SK-N-SH treated with all-trans-retinoic acid at 6 μM for 48 hours (cell line): ENCODE data around the gene LRRC4.

Source experiments
- ATAC-seq: fragments of 200-7000 bp; cut with Tn5 transposase; 3 replicates; pipeline ENCODE4 v1.9.1; 2020; ENCODE audit warnings: mild to moderate bottlenecking, moderate library complexity
- BACH2 ChIP-seq: fragments of 250-450 bp; sonication (Bioruptor Pico); IDR thresholded peaks from 2 replicates; pipeline ENCODE4 v1.9.0; 2021; ENCODE audit warnings: mild to moderate bottlenecking, borderline replicate concordance
- CSDC2 ChIP-seq: fragments of 250-450 bp; sonication (Bioruptor Pico); IDR thresholded peaks from 2 replicates; pipeline ENCODE4 v1.5.0; 2020; ENCODE audit warnings: mild to moderate bottlenecking, moderate library complexity
- ESRRG ChIP-seq: fragments of 250-450 bp; sonication (Bioruptor Pico); IDR thresholded peaks from 2 replicates; pipeline ENCODE4 v1.6.1; 2021; ENCODE audit warnings: mild to moderate bottlenecking
- GLIS3 ChIP-seq: fragments of 250-450 bp; sonication (Bioruptor Pico); IDR thresholded peaks from 2 replicates; pipeline ENCODE4 v1.5.0; 2020; ENCODE audit warnings: mild to moderate bottlenecking, moderate library complexity
- ISL1 ChIP-seq: fragments of 250-450 bp; sonication (Bioruptor Pico); IDR thresholded peaks from 2 replicates; pipeline ENCODE4 v2.1.2; 2022; ENCODE audit warnings: mild to moderate bottlenecking, moderate library complexity
- OSR1 ChIP-seq: fragments of 250-450 bp; sonication (Bioruptor Pico); IDR thresholded peaks from 2 replicates; pipeline ENCODE4 v1.8.0; 2022; ENCODE audit warnings: moderate library complexity, mild to moderate bottlenecking, inconsistent platforms
- PPARA ChIP-seq: fragments of 250-450 bp; sonication (Bioruptor Pico); IDR thresholded peaks from 2 replicates; pipeline ENCODE4 v1.5.0; 2020; ENCODE audit warnings: mild to moderate bottlenecking, borderline replicate concordance
- RARB ChIP-seq: fragments of 250-450 bp; sonication (Bioruptor Pico); IDR thresholded peaks from 2 replicates; pipeline ENCODE4 v1.8.0; 2021; ENCODE audit warnings: mild to moderate bottlenecking, moderate library complexity
- TCF4 ChIP-seq: fragments of 250-450 bp; sonication (Bioruptor Pico); IDR thresholded peaks from 2 replicates; pipeline ENCODE4 v1.8.0; 2021; ENCODE audit warnings: mild to moderate bottlenecking, moderate library complexity, borderline replicate concordance
- TOX ChIP-seq: fragments of 250-450 bp; sonication (Bioruptor Pico); IDR thresholded peaks from 2 replicates; pipeline ENCODE4 v1.8.0; 2021; ENCODE audit warnings: mild to moderate bottlenecking, moderate library complexity, borderline replicate concordance
- TSHZ2 ChIP-seq: fragments of 250-450 bp; sonication (Bioruptor Pico); IDR thresholded peaks from 2 replicates; pipeline ENCODE4 v1.5.0; 2020; ENCODE audit warnings: mild to moderate bottlenecking, moderate library complexity
- ZC3H10 ChIP-seq: fragments of 250-450 bp; sonication (Bioruptor Pico); IDR thresholded peaks from 2 replicates; pipeline ENCODE4 v1.5.1; 2021; ENCODE audit warnings: mild to moderate bottlenecking, moderate library complexity
- ZFP3 ChIP-seq: fragments of 250-450 bp; sonication (Bioruptor Pico); IDR thresholded peaks from 2 replicates; pipeline ENCODE4 v1.5.0; 2020; ENCODE audit warnings: mild to moderate bottlenecking, moderate library complexity
- ZFP30 ChIP-seq: fragments of 450-650 bp; formaldehyde crosslinking; IDR thresholded peaks from 2 replicates; pipeline ENCODE4 v1.5.0; 2022; ENCODE audit warnings: mild to moderate bottlenecking, moderate library complexity
- ZNF565 ChIP-seq: fragments of 450-650 bp; formaldehyde crosslinking; conservative IDR thresholded peaks from 2 replicates; pipeline ENCODE4 v1.5.0; 2020; ENCODE audit warnings: low read depth, mild to moderate bottlenecking, moderate library complexity
- ZNF70 ChIP-seq: fragments of 450-650 bp; formaldehyde crosslinking; IDR thresholded peaks from 2 replicates; pipeline ENCODE4 v1.5.0; 2020; ENCODE audit warnings: mild to moderate bottlenecking, moderate library complexity
- ZNF8 ChIP-seq: fragments of 450-650 bp; formaldehyde crosslinking; IDR thresholded peaks from 2 replicates; pipeline ENCODE4 v1.5.0; 2020; ENCODE audit warnings: mild to moderate bottlenecking, moderate library complexity
- TF ChIP-seq, protein P1 (sequence below): fragments of 250-450 bp; sonication (Bioruptor Pico); IDR thresholded peaks from 2 replicates; pipeline ENCODE4 v1.8.0; 2020; ENCODE audit warnings: mild to moderate bottlenecking, moderate library complexity, borderline replicate concordance
- TF ChIP-seq, protein P2 (sequence below): fragments of 250-450 bp; sonication (Bioruptor Pico); IDR thresholded peaks from 2 replicates; pipeline ENCODE4 v1.8.0; 2021; ENCODE audit warnings: low read depth, mild to moderate bottlenecking, moderate library complexity, borderline replicate concordance
- TF ChIP-seq, protein P3 (sequence below): fragments of 250-450 bp; sonication (Bioruptor Pico); IDR thresholded peaks from 2 replicates; pipeline ENCODE4 v1.5.1; 2020; ENCODE audit warnings: low read depth, mild to moderate bottlenecking, moderate library complexity
- TF ChIP-seq, protein P4 (sequence below): fragments of 250-450 bp; sonication (Bioruptor Pico); IDR thresholded peaks from 2 replicates; pipeline ENCODE4 v1.5.1; 2021; ENCODE audit warnings: mild to moderate bottlenecking, moderate library complexity

LRRC4 gene

GRCh38 chr7:128017862-128018845, 13.1 kb downstream of the LRRC4 start:
- ATAC-seq = no peak
- TF ChIP-seq TOX (no peak), OSR1 (no peak), ZNF8 (CRISPR knock-in tag) (no peak), PPARA (CRISPR knock-in tag) (no peak), ZC3H10 (CRISPR knock-in tag) (no peak), BACH2 (no peak), ESRRG (CRISPR knock-in tag) (no peak), ZNF565 (no peak), GLIS3 (no peak), CSDC2 (no peak), RARB (CRISPR knock-in tag) (no peak), TCF4 (CRISPR knock-in tag) (no peak), ZFP3 (no peak), ZFP30 (CRISPR knock-in tag) (no peak), ZNF70 (CRISPR knock-in tag) (no peak), TSHZ2 (CRISPR knock-in tag) (no peak)
- TF ChIP-seq, protein P1, sequence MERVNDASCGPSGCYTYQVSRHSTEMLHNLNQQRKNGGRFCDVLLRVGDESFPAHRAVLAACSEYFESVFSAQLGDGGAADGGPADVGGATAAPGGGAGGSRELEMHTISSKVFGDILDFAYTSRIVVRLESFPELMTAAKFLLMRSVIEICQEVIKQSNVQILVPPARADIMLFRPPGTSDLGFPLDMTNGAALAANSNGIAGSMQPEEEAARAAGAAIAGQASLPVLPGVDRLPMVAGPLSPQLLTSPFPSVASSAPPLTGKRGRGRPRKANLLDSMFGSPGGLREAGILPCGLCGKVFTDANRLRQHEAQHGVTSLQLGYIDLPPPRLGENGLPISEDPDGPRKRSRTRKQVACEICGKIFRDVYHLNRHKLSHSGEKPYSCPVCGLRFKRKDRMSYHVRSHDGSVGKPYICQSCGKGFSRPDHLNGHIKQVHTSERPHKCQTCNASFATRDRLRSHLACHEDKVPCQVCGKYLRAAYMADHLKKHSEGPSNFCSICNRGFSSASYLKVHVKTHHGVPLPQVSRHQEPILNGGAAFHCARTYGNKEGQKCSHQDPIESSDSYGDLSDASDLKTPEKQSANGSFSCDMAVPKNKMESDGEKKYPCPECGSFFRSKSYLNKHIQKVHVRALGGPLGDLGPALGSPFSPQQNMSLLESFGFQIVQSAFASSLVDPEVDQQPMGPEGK (CRISPR knock-in tag) = no peak
- TF ChIP-seq, protein P2, sequence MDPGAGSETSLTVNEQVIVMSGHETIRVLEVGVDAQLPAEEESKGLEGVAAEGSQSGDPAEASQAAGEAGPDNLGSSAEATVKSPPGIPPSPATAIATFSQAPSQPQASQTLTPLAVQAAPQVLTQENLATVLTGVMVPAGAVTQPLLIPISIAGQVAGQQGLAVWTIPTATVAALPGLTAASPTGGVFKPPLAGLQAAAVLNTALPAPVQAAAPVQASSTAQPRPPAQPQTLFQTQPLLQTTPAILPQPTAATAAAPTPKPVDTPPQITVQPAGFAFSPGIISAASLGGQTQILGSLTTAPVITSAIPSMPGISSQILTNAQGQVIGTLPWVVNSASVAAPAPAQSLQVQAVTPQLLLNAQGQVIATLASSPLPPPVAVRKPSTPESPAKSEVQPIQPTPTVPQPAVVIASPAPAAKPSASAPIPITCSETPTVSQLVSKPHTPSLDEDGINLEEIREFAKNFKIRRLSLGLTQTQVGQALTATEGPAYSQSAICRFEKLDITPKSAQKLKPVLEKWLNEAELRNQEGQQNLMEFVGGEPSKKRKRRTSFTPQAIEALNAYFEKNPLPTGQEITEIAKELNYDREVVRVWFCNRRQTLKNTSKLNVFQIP (CRISPR knock-in tag) = no peak
- TF ChIP-seq, protein P3, sequence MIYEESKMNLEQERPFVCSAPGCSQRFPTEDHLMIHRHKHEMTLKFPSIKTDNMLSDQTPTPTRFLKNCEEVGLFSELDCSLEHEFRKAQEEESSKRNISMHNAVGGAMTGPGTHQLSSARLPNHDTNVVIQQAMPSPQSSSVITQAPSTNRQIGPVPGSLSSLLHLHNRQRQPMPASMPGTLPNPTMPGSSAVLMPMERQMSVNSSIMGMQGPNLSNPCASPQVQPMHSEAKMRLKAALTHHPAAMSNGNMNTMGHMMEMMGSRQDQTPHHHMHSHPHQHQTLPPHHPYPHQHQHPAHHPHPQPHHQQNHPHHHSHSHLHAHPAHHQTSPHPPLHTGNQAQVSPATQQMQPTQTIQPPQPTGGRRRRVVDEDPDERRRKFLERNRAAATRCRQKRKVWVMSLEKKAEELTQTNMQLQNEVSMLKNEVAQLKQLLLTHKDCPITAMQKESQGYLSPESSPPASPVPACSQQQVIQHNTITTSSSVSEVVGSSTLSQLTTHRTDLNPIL = no peak

GRCh38 chr7:128017460-128017859, 13.8 kb downstream of the LRRC4 start:
- no peak for ATAC-seq
- TF ChIP-seq ZNF565 = no peak

- ATAC-seq = no peak; the same call in 2 of the 3 replicates
- TF ChIP-seq, protein P3 = no peak
- TF ChIP-seq ZNF70 (CRISPR knock-in tag) (no peak), ZNF8 (CRISPR knock-in tag) (no peak), ESRRG (CRISPR knock-in tag) (no peak), RARB (CRISPR knock-in tag) (no peak), GLIS3 (no peak), ZFP3 (no peak), PPARA (CRISPR knock-in tag) (no peak), ZC3H10 (CRISPR knock-in tag) (no peak), ZNF565 (no peak), CSDC2 (no peak), ZFP30 (CRISPR knock-in tag) (no peak), TSHZ2 (CRISPR knock-in tag) (no peak), ISL1 (CRISPR knock-in tag) (no peak)
- TF ChIP-seq, protein P4, sequence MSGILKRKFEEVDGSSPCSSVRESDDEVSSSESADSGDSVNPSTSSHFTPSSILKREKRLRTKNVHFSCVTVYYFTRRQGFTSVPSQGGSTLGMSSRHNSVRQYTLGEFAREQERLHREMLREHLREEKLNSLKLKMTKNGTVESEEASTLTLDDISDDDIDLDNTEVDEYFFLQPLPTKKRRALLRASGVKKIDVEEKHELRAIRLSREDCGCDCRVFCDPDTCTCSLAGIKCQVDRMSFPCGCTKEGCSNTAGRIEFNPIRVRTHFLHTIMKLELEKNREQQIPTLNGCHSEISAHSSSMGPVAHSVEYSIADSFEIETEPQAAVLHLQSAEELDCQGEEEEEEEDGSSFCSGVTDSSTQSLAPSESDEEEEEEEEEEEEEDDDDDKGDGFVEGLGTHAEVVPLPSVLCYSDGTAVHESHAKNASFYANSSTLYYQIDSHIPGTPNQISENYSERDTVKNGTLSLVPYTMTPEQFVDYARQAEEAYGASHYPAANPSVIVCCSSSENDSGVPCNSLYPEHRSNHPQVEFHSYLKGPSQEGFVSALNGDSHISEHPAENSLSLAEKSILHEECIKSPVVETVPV (CRISPR knock-in tag) = no peak
These were observed 16.4 kb downstream of the LRRC4 start for GRCh38 chr7:128014811-128015210.
